NCI-H2171 treated with DMSO at 0.1 percent for 48 hours (cell line): ENCODE results near the gene TSPYL4.
A peak's percentile ranks its signal among the peaks of the same experiment; 100 is the strongest.
"Not testable (repeated sequence)": the region's sequence is repeated elsewhere in the genome, so short reads cannot be mapped to it uniquely, and the experiment has no call there.

ENCODE experiments used
- DNase-seq: peaks from one replicate; lab custom pipeline; 2025; lab: John Stamatoyannopoulos, UW

The TSPYL4 gene

DNA sequence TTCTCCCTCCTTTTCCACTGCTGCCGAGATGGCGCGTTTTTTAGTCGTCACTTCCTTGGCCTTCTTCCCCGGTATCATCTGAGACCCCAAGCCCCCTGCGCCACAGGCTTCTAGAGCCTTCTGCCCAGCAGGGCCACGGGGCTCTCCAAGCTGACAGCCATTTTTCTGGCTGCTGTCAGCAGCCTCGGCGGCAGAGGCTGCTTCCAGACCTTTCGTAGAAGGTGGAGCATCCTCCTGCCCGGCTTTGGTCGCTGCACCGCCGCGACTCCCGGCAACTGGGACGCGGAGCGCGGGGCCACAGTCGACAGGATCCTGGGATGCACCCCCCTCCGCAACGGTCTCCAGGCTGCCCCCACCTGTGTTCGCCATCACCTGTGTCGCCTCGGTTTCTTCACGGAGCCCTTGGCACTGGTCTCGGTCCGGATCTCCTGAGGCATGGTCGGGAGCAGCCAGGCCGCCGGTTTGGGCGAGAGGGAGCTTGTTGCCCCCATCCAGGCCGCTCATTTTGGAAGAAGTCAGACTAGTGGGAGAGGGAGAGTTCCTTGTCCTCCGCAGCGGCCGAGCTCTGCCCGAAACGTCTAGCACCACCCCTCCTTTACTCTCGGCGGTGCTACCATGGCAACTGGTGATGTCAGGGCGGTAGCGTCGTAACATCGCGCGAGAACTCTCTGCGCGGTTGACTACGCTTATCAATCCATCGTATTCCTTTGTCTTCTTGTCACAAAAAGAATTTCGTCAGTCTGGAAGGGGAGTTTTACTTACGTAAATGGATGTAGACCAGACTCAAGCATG, at the start of gene TSPYL4:
Gene TSPYL4 (minus strand): TSS at position 571 of the 792 bp plus-strand sequence. CDS start 67 bp downstream, at position 504.
- DNase-seq: peak; percentile 96

DNA sequence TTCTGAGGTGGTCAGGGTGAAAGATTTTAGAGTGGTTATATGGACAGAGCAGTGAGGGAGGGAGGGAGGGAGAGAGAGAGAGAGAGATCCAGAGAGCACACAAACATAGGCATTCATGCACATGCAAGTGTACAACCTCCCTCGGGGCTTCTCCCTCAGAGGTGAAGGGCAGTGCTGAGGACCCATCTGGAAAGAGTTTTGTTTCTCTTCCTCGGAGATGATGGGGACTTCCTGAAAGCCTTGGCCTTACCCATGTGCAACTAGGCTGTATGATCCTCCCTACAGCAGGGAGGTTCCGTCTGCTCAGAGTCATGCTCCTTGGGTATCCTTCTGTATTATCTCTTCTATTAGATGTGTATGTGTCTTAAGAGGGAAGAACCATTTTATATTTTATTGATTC, 47.2 kb upstream of the TSPYL4 start:
- DNase-seq: no peak

GRCh38 chr6:116300566-116300965, 46.7 kb upstream of the TSPYL4 start:
- no peak for DNase-seq

GRCh38 chr6:116298973-116299372, 45.1 kb upstream of the TSPYL4 start:
- DNase-seq: no peak

GRCh38 chr6:116298273-116298672, 44.4 kb upstream of the TSPYL4 start:
- no peak for DNase-seq

- DNase-seq: no peak
Observed at GRCh38 chr6:116292553-116292952, 38.7 kb upstream of the TSPYL4 start.

DNA sequence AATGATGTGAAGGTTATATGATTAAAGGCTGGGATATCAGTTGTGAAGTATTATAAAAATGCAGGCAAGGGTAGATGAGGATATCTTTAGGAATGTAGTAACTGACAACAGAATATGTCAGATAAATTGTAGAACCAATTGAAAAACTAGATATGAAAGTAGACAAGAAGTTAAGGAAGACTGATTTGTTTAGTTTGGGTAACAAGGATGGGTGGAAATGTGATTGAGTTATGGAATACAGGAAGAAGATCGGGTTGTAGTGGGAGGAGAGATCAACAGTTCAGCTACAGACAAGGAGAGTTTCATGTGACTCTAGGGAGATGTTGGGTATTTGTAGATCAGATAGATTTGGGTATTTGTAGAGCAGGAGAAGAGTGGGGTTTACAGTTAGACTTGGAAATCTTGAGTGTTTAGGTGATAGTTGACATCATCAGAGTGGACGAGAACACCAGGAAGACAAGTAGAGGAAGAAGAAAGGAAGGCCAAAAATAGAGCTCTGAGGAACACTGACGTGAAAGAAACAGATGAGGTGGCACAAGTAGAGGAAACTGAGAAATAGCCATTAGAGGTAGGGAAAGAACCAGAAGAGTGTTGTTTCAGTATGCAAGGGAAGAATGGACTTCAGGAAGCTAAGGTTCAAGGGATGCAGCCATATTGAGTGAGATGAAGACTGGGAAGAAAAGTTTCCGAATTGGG, 38.0 kb upstream of the TSPYL4 start:
- no peak for DNase-seq

DNA sequence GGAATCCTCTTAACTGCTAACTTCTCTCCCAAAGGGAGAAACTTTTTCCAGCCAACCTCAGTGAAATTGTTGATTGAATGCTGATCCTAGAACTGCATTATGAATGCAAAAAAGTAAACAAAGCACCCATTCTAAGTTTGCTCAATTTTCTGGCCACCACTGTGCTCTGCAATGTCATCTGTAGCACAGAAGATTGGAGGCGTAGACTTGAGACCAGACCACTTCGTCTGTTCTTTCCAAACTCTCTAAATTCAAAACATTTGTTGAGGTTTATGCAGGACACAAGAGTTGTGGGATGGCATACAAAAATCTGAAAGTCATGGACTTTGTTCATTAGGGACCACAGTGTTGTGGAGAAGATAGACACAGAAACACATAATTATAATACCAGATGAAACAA, 36.9 kb upstream of the TSPYL4 start:
- DNase-seq: no peak

- DNase-seq: no peak
Observed at GRCh38 chr6:116289876-116290275, 36.0 kb upstream of the TSPYL4 start.

GRCh38 chr6:116287689-116288282, 33.9 kb upstream of the TSPYL4 start:
- DNase-seq: peak; percentile 32

DNA sequence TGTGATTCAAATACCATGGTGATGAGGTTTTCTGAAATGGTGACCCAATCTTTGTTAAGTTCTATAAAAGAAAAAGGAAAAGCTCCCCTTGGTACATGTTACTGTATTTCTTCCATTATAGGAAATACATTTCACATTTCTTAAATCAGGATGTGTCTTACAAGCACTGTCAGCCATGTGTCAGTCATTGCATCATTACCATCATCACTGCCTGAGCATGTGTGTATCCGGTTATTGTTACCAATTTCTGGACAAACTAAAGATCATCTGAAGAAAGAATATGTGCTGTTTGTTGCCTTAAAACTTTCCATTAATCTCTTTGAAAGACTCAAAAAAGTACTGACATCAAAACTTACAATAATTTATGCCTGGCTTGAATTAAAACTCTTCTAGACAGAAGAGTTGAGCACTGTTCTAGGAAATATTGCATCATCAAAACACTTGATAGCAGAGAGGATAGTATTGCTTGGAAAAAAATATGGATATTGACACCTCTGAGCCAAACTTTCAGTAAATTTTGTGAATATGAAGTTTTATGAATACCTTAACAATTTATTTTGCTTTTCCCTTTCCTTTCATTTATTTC, 33.0 kb upstream of the TSPYL4 start:
- DNase-seq: no peak

DNA sequence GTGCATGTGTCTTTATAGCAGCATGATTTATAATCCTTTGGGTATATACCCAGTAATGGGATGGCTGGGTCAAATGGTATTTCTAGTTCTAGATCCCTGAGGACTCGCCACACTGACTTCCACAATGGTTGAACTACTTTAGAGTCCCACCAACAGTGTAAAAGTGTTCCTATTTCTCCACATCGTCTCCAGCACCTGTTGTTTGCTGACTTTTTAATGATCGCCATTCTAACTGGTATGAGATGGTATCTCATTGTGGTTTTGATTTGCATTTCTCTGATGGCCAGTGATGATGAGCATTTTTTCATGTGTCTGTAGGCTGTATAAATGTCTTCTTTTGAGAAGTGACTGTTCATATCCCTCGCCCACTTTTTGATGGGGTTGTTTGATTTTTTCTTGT, 31.1 kb upstream of the TSPYL4 start:
- not testable (repeated sequence) for DNase-seq

- DNase-seq: no peak
Observed at GRCh38 chr6:116283191-116283590, 29.3 kb upstream of the TSPYL4 start.

DNA sequence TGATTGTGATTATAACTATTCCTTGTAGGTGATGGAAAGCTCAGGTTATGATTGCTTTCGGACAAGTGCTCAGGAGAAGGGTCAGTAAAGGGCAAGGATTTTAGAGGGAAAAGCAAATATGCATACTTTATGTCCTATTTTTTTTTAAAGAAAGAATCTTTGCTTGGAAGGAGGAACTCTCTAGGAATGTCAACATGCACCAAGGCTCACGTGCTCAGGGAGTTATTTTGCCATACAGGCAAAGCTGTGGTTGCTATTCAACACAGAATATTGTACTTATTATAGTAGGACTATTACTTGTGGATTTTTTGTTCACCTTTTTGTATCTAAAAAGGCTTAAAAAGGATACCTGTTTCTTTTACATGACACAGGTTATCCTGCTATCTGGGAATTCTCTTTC, 28.8 kb upstream of the TSPYL4 start:
- DNase-seq: no peak

GRCh38 chr6:116280933-116281316, 27.1 kb upstream of the TSPYL4 start:
- no peak for DNase-seq

- DNase-seq: no peak
Observed at GRCh38 chr6:116280161-116280932, 26.5 kb upstream of the TSPYL4 start.

DNA sequence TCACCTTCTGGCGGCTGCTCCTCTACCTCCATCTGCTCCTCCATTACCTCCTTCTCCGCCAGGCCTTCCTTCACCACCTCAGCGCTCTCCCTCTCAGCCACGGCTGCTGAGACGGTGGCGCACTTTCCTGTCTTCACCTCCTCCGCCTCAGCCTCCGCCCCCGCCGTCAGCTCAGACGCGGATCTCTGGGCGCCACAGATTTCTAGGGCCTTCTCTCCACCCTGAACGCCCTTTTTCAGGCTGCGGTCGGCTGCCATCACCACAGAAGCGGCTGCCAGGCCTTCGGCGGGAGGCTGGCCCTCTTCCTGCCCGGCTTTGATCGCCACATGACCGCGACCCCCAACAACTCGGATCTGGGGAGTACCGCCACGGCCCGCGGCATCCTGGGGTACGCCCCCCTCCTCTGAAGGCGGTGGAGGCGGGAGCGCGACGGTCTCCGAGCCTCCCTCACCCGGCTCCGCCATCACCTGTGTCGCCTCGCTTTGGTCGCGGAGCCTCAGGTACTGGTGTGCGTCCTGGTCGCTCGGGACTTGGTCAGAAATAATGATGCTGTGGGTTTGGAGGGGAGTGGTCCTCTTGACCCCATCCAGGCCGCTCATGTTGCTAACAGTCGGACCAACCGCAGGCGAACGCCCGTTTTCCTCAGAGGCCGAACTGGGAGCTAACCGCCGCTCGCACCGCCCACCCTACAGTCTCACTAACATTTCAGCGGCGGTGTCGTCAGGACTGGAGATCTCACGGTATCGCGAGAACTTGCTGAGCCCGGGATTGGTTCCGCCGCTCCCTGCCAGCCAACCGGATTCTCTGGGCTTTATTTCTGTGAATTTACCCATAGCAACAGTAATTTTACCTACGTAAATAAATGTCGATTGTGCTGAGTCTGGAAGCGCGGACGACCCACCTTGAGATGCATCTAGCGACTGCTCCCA, 25.6 kb upstream of the TSPYL4 start, which contains the start of gene TSPYL1:
Gene TSPYL1 (minus strand): TSS at position 699 of the 929 bp plus-strand sequence. CDS start 100 bp downstream, at position 599.
- peak; percentile 96 for DNase-seq

DNA sequence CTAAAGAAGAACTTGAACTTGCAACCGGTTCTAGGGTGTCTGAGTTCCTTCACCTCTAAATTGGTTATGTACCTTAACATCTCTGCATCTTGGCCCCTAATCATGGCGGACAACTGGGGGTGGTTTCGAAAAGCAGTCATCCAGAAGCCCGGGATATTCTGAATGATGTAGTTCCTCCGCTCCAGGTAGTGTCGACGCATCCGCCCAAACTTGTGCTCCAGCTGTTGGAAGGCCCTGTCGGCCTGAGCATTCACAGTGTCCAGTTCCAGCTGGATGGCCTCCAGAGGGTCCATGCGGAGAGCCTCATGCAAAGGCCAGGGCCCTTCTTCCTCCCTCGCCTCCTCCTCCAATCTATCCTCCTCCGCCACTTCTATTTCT, 25.0 kb upstream of the TSPYL4 start:
- no peak for DNase-seq

- DNase-seq: no peak
Observed at GRCh38 chr6:116278481-116278829, 24.6 kb upstream of the TSPYL4 start.

DNA sequence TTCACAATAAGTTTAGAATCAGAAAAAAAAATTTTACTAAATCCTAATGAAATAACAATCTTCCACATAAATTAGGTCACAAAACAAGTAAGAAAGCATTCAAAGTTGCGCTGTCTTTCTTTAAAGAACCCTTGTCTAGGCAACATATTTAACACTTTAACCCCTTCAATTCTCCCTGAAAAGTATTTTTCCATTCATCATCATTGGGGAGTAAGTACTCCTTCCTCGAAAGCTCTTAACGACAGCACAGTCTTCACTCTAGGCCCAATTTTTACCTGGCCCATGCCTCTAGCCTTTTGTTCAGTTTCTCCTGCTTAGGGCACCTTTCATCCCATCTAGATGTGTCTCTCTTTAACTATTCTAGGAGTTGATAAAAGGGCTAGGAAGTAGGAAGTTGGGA, 23.2 kb upstream of the TSPYL4 start:
- DNase-seq: no peak
